Measurements from ENCODE around the gene ENG. TPM values are rescaled to one million over a fixed set of nuclear protein-coding genes. Genes with fewer than 3 reads are reported as not detected.

The ENG gene
- total RNA-seq, 4 donors from 2014 or later, result 37.9 to 153 (median 50.8) TPM

DNA sequence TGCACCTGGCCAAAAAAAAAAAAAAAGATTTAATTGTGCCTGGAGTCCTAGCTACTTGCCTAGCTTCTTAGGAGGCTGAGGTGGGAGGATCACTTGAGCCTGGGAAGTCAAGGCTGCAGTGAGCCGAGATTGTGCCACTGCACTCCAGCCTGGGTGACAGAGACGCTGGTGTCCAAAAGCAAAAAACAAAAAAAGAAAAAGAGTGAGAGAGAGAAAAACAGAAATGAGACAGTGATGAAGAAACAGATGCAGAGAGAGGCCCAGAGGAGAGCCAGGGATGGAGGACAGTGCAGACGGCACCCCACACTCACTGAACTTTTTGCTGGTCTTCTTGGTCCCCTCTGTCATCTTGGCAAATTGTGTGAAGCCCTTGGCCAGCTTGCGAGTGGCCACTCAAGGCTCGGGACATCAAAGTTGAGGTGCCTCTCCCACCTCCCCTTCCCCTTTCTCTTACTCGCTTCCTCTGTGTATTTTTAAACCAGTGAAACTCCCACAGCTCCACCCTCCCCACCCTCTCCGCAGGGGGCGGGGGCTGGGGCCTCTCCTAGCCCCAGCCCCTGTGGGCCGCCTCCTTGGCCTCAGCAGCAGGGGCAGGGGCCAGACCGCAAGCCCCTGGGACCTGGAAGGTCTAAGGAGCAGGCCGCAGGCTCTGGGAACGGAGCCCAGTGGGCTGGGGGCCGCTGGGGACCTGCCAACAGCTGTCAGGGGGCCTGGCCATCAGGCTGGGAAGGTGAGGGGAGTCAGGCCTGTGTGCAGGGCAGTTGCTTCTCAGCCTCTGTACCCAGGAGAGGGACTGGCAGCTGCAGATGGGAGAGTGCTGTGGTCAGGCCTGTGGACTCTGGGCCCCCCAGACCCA lies 76.0 kb downstream of the ENG start, which contains the start of gene SH2D3C:
SH2D3C (minus strand) TSS at position 387 of the 856 bp plus-strand sequence; CDS start at position 348, 39 bp downstream.
- TF ChIP-seq, protein P1, sequence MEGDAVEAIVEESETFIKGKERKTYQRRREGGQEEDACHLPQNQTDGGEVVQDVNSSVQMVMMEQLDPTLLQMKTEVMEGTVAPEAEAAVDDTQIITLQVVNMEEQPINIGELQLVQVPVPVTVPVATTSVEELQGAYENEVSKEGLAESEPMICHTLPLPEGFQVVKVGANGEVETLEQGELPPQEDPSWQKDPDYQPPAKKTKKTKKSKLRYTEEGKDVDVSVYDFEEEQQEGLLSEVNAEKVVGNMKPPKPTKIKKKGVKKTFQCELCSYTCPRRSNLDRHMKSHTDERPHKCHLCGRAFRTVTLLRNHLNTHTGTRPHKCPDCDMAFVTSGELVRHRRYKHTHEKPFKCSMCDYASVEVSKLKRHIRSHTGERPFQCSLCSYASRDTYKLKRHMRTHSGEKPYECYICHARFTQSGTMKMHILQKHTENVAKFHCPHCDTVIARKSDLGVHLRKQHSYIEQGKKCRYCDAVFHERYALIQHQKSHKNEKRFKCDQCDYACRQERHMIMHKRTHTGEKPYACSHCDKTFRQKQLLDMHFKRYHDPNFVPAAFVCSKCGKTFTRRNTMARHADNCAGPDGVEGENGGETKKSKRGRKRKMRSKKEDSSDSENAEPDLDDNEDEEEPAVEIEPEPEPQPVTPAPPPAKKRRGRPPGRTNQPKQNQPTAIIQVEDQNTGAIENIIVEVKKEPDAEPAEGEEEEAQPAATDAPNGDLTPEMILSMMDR (IDR thresholded peaks at IDR 0.05; ENCODE audit: low read depth), result no peak

DNA sequence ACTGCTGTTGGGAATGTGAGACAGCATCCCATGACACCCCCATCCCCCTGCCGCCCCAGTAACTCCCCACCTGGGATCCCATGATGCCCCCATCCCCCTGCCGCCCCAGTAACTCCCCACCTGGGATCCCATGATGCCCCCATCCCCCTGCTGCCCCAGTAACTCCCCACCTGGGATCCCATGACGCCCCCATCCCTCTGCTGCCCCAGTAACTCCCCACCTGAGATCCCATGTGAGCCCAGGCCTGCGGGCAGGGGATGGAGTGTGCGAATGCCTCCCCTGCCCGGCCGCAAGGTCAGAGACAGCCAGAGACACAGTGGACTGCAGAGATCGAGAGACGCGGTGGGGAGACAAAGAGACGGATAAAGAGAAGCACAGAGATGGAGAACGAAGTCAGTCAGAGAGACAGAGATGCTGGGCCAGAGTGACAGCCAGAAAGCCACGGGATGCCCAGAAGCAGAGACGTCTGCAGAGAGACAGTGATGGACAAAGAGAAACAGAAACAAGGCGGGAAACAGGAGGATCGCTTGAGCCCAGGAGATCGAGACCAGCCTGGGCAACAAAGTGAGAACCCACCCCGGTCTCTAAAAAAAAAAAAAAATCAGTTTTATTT lies 77.0 kb downstream of the ENG start:
- TF ChIP-seq, protein P1 (IDR thresholded peaks at IDR 0.05; ENCODE audit: low read depth), result no peak

DNA sequence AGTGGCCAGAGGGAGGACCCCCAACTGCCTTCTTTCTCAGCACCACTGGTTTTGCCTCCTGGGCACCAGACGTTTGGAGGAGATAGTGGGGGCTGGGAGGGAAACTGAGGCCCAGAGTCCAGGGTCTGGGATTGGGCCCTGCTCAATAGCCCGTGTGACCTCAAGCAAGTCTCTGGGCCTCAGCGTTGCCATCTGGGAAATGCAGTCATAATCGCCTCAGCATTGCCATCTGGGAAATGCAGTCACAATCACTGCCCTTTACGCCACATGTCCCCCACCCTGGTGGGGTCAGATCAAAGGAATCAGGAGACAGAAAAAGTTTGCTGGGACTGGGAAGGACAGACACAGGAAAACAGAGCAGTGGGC lies 77.6 kb downstream of the ENG start:
- TF ChIP-seq, protein P1 (IDR thresholded peaks at IDR 0.05; ENCODE audit: low read depth), result no peak

DNA sequence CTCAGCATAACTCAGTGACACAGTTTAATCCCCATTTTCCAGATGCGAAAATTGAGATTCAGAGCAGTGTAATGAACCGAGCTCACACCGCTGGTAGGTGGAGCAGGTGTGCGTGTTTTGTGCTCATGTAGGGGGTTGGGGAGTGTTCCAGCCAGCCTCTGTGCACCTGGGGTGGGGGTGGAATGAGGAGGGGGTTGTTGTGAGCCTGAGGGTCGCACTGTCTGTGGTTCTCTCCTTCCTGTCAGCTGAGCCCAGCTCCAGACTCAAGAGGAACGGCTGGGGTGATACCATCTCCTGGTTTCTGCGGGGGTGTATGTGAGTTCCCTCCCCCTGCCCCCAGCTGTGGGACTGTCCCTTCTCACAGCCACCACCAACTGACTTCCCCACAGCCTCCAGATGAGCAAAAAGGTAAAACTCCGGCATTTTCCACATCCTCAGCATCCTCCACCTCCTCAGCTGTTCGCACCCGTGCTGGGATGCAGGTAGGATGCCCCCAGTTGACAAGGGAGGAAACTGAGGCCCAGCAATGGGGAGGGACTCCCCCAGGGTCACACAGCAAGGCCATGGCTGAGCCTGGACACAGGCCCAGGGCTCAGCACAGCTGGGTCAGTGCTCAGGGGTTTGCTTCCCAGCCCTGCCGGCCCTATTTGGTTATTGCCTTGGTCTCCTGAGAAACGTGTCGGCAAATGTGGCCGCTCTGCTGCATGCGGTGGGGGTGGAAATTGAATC lies 78.1 kb downstream of the ENG start:
- TF ChIP-seq, protein P1 (IDR thresholded peaks at IDR 0.05; ENCODE audit: low read depth), result no peak

DNA sequence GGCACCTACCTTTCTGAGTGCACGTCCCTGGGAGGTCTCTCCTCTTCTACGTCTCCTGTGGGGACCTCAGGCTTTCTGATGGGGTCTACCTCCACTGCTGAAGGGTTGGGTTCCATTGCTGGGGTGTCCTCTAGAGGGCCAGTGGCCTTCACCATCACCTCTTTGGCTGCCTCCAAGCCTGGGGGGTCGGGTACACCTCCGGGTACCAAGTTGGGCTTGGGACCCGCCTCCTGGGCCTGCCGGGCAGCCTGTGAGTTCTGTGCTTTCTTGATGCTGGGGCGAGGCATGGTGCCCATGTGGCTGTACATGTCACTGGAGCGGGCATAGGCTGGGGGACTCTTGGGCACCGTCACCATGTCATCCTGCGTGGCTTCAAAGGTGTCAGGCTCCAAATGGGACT lies 80.5 kb downstream of the ENG start:
- TF ChIP-seq, protein P1 (IDR thresholded peaks at IDR 0.05; ENCODE audit: low read depth), result no peak

DNA sequence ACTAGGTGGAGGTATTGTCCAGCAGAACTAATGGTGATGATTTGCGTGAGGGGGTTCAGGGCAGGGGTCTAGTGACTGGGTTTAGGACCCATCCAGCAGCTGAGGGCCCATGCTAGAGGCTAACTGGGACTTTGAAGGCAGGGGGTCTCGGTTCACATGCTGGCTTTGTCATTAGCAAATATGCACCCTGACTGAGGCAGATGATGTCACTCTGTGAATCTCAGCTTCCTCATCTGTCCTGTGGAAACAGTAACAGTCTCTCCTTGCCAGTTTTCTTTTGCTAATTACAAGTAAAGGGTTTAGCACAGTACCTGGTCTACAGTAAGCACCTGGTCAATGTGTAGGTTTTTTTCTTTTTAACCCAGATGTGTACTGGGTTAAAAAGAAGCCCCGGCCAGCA lies 81.2 kb downstream of the ENG start:
- TF ChIP-seq, protein P1 (IDR thresholded peaks at IDR 0.05; ENCODE audit: low read depth), result no peak

DNA sequence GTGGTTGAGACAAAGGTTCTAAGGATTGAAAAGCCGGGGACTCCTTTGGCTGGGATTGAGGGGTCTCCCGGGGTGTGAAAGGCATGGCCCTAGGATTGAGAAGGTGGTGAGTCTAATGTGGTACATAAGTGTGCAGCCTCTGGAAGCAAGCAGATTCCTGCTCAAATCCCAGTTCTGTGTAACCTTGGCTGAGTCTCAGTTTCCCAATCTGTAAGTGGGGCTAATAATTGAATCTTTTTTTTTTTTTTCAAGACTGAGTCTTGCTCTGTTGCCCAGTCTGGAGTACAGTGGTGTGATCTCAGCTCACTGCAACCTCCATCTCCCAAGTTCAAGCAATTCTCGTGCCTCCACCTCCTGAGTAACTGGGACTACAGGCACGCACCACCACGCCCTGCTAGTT lies 81.9 kb downstream of the ENG start:
- TF ChIP-seq, protein P1 (IDR thresholded peaks at IDR 0.05; ENCODE audit: low read depth), result no peak

Data from subcutaneous adipose tissue (tissue), 4 donors.